Lower leg skin (tissue), 3 donors: ENCODE measurements around the gene HNMT.

ENCODE experiments used
- POLR2A ChIP-seq, 2 donors: fragments of 450-650 bp; IDR thresholded peaks; one replicate each; pipeline ENCODE4 v1.6.1; 2016 to 2017; ENCODE audit warnings: antibody characterized with exemption in 2 of 2, mild to moderate bottlenecking in 1 of 2, moderate library complexity in 1 of 2
- TF ChIP-seq, protein P1 (sequence below), 3 donors: fragments of 450-650 bp; IDR thresholded peaks; one replicate each; pipeline ENCODE4 v1.5.1; 2016; ENCODE audit warnings: antibody characterized with exemption in 3 of 3, mild to moderate bottlenecking in 3 of 3, moderate library complexity in 2 of 3

DNA sequence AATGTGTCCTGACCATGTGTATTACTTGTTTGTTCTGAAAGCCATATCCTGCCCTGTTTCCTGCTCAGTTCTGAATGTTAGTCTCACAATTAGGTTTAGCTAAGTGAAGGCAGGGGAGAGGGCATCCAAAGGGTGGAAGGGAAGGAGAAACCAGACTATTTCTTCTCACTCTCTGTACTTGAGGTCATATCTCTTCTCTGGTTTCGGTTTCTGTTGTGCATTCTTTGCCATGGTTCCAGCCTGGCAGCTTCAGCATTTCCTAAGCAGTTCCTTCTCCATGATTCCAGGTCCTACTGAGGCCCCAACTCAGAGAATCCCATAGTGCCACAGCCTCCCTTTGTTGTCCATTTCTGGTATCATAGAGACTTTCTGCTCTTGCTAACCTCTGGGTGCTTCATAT lies 40.3 kb upstream of the HNMT start:
- TF ChIP-seq, protein P1, sequence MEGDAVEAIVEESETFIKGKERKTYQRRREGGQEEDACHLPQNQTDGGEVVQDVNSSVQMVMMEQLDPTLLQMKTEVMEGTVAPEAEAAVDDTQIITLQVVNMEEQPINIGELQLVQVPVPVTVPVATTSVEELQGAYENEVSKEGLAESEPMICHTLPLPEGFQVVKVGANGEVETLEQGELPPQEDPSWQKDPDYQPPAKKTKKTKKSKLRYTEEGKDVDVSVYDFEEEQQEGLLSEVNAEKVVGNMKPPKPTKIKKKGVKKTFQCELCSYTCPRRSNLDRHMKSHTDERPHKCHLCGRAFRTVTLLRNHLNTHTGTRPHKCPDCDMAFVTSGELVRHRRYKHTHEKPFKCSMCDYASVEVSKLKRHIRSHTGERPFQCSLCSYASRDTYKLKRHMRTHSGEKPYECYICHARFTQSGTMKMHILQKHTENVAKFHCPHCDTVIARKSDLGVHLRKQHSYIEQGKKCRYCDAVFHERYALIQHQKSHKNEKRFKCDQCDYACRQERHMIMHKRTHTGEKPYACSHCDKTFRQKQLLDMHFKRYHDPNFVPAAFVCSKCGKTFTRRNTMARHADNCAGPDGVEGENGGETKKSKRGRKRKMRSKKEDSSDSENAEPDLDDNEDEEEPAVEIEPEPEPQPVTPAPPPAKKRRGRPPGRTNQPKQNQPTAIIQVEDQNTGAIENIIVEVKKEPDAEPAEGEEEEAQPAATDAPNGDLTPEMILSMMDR (IDR thresholded peaks at IDR 0.05): no peak
- no peak for TF ChIP-seq POLR2A (IDR thresholded peaks at IDR 0.05)
